ENCODE data around the gene LMBR1. TPM values are rescaled to one million over a fixed set of nuclear protein-coding genes. Genes with fewer than 3 reads are reported as not detected.

The LMBR1 gene
- total and polyA plus RNA-seq, 2 of the 13 experiments (the other 11 are each of a cell fraction or from before 2014, with no cell fraction given), result 20.9 to 39.6 TPM

DNA sequence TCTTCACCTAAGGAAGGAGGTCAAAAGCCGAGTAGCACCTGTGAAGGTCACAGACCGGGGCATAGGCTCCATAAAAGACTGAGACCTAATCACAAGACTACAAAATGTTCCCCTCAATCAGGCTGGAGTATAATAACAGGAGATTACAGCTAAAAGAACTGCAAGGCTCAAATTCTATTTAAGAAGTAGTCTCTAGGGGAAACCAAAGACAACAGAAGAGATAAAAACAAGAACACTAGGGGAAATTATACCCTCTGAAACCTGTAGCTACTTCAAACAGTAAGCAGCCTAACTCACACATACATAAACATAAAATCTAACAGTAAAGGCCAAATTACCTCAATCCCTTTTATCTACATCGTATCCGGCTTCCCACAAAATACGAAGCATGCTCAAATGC is 38.3 kb downstream of the LMBR1 start:
- TSS peak; percentile 30 for BruUV-seq (replicated peaks)
- no peaks in the 10 kb centered on the region for H3K27me3 ChIP-seq (ENCODE audit: control insufficient read depth in 1 of 2, insufficient read depth in 2 of 2, low read length in 2 of 2)
- no peak overlapping the region for H3K4me2 ChIP-seq (ENCODE audit: low read depth, low read length)
- no peak overlapping the region for H3K9ac ChIP-seq (ENCODE audit: insufficient read depth, low read depth, low read length)
- H3K36me3 ChIP-seq (replicated peaks in 1 of 2; ENCODE audit: control insufficient read depth in 1 of 2, insufficient read depth in 2 of 2, low read length in 2 of 2), result no peaks in the 10 kb centered on the region; a peak in 1 of 5 replicates
- ATAC-seq (no peak), FAIRE-seq (no peak), DNase-seq (ENCODE audit: low spot score) (no peak)
- TF ChIP-seq, protein P1, sequence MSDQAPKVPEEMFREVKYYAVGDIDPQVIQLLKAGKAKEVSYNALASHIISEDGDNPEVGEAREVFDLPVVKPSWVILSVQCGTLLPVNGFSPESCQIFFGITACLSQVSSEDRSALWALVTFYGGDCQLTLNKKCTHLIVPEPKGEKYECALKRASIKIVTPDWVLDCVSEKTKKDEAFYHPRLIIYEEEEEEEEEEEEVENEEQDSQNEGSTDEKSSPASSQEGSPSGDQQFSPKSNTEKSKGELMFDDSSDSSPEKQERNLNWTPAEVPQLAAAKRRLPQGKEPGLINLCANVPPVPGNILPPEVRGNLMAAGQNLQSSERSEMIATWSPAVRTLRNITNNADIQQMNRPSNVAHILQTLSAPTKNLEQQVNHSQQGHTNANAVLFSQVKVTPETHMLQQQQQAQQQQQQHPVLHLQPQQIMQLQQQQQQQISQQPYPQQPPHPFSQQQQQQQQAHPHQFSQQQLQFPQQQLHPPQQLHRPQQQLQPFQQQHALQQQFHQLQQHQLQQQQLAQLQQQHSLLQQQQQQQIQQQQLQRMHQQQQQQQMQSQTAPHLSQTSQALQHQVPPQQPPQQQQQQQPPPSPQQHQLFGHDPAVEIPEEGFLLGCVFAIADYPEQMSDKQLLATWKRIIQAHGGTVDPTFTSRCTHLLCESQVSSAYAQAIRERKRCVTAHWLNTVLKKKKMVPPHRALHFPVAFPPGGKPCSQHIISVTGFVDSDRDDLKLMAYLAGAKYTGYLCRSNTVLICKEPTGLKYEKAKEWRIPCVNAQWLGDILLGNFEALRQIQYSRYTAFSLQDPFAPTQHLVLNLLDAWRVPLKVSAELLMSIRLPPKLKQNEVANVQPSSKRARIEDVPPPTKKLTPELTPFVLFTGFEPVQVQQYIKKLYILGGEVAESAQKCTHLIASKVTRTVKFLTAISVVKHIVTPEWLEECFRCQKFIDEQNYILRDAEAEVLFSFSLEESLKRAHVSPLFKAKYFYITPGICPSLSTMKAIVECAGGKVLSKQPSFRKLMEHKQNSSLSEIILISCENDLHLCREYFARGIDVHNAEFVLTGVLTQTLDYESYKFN (CRISPR knock-in tag; conservative IDR thresholded peaks at IDR 0.05), result no peak
- TF ChIP-seq BCL6 (CRISPR knock-in tag; IDR thresholded peaks at IDR 0.05) (no peak), SIN3A (IDR thresholded peaks at IDR 0.05; ENCODE audit: borderline replicate concordance, low read depth, low read length) (no peak), HIVEP1 (CRISPR knock-in tag; IDR thresholded peaks at IDR 0.05) (no peak), ZNF773 (CRISPR knock-in tag; IDR thresholded peaks at IDR 0.05; ENCODE audit: borderline replicate concordance) (peak; percentile 94; the same call in 1 of the 2 replicates), PRPF4 (IDR thresholded peaks at IDR 0.05; ENCODE audit: low read depth, low read length, poor library complexity, severe bottlenecking) (no peak), ATF1 (CRISPR knock-in tag; IDR thresholded peaks at IDR 0.05) (no peak)
- TF ChIP-seq, protein P2, sequence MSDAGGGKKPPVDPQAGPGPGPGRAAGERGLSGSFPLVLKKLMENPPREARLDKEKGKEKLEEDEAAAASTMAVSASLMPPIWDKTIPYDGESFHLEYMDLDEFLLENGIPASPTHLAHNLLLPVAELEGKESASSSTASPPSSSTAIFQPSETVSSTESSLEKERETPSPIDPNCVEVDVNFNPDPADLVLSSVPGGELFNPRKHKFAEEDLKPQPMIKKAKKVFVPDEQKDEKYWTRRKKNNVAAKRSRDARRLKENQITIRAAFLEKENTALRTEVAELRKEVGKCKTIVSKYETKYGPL (CRISPR knock-in tag; IDR thresholded peaks at IDR 0.05), result no peak
- intact Hi-C loops (cut with micrococcal nuclease; ENCODE audit: unreplicated experiment), result no loop called here
- ChIA-PET POLR2A (no interaction called here), CTCF (ENCODE audit: low intra/inter-chr PET ratio, low total read pairs) (no interaction called here)
- H3K79me2 ChIP-seq (ENCODE audit: insufficient read depth, low read length), result peaks cover 41% of the 10 kb centered on the region
- WGBS (ENCODE audit: low lambda C conversion rate), result 97% methylated on average over 5 of the region's 5 CpGs
- H2AFZ ChIP-seq (ENCODE audit: low read length), result no peak overlapping the region
- H3K27ac ChIP-seq (ENCODE audit: extremely low read length, insufficient read depth, low read length), result no peak overlapping the region
- in situ Hi-C loops (cut with HindIII; ENCODE audit: extremely low pct_ligation_motif_present, low pct_unique_long_range_greater_than_20kb), result no loop called here
- H4K20me1 ChIP-seq (ENCODE audit: insufficient read depth, low read length), result no peaks in the 10 kb centered on the region
- peaks cover 14% of the 10 kb centered on the region; the same call in 1 of the 2 replicates for H3K9me3 ChIP-seq (ENCODE audit: low read length)
- no peaks in the 10 kb centered on the region for H3K4me1 ChIP-seq (ENCODE audit: insufficient read depth, low read length)
- H3K4me3 ChIP-seq (replicated peaks in 1 of 3; ENCODE audit: insufficient read depth in 1 of 3, low read depth in 2 of 3, low read length in 3 of 3), result no peak overlapping the region

Measured in HepG2 (cell line).